Endothelial cell of umbilical vein (primary cell): Measurements from ENCODE around the gene NUP62.

ENCODE experiments used
- CTCF ChIP-seq, 2 donors: IDR thresholded peaks; 1 replicate in 1 of 2; 2 replicates in 1 of 2; pipeline ENCODE4 v1.5.1; 2011; ENCODE audit warnings: low read length in 2 of 2, mild to moderate bottlenecking in 2 of 2, moderate library complexity in 2 of 2, control low read depth in 1 of 2, inconsistent platforms in 1 of 2, low read depth in 1 of 2; ENCODE audit not compliant: insufficient read depth in 1 of 2; ENCODE audit errors: extremely low read depth in 1 of 2
- EZH2 ChIP-seq: IDR thresholded peaks from 2 replicates; pipeline ENCODE4 v1.6.1; 2012; ENCODE audit warnings: borderline replicate concordance, low read depth, mild to moderate bottlenecking, moderate library complexity, low read length, inconsistent platforms; ENCODE audit not compliant: severe bottlenecking
- FOS ChIP-seq: IDR thresholded peaks from 2 replicates; pipeline ENCODE4 v1.6.1; 2011; ENCODE audit warnings: mild to moderate bottlenecking, low read length, moderate library complexity, borderline replicate concordance; ENCODE audit not compliant: insufficient read depth
- MAX ChIP-seq: IDR thresholded peaks from 2 replicates; pipeline ENCODE4 v1.6.1; 2011; ENCODE audit not compliant: insufficient read depth, insufficient read length
- POLR2A ChIP-seq: IDR thresholded peaks from 2 replicates; pipeline ENCODE4 v1.6.1; 2012; ENCODE audit warnings: low read depth, mild to moderate bottlenecking, control low read depth, low read length
- POLR2AphosphoS5 ChIP-seq: IDR thresholded peaks from 2 replicates; pipeline ENCODE4 v1.6.1; 2012; ENCODE audit warnings: low read depth, mild to moderate bottlenecking, control low read depth, low read length, moderate library complexity; ENCODE audit not compliant: insufficient read depth

GRCh38 chr19:49889038-49889686 is 40.1 kb downstream of the NUP62 start:
- TF ChIP-seq EZH2 (no peak), POLR2AphosphoS5 (no peak), CTCF (IDR thresholded peaks at IDR 0.05; ENCODE audit: extremely low read depth in 1 of 2, insufficient read depth in 1 of 2, low read depth in 1 of 2, low read length in 2 of 2) (no peak), POLR2A (no peak), FOS (no peak), MAX (no peak)
